Neutrophil (primary cell): ENCODE measurements around the gene MEF2C.

Experiments
- H3K27ac ChIP-seq: fragments of 200-600 bp; sonication (generic); 2 replicates; pipeline ENCODE4 v1.5.1; 2016; ENCODE audit warnings: mild to moderate bottlenecking, moderate library complexity
- H3K27me3 ChIP-seq: fragments of 200-600 bp; sonication (generic); 2 replicates; pipeline ENCODE4 v1.6.0; 2016; ENCODE audit warnings: mild to moderate bottlenecking
- H3K36me3 ChIP-seq: fragments of 200-600 bp; sonication (generic); 2 replicates; pipeline ENCODE4 v1.5.1; 2017
- H3K4me1 ChIP-seq, 2 experiments: fragments of 200-600 bp in 1 of 2; sonication (generic) in 1 of 2; 1 replicate in 1 of 2; 2 replicates in 1 of 2; pipeline versions ENCODE4 v1.5.1 to v1.6.1; 2013 to 2016; ENCODE audit warnings: low read depth in 1 of 2, low read length in 1 of 2, mild to moderate bottlenecking in 1 of 2, moderate library complexity in 1 of 2; ENCODE audit not compliant: control insufficient read depth in 1 of 2, insufficient read depth in 1 of 2
- H3K4me3 ChIP-seq, 2 experiments: fragments of 200-600 bp in 1 of 2; sonication (generic) in 1 of 2; 1 replicate in 1 of 2; 2 replicates in 1 of 2; pipeline ENCODE4 v1.5.1; 2013 to 2016; ENCODE audit warnings: low read depth in 1 of 2, low read length in 1 of 2, mild to moderate bottlenecking in 1 of 2, moderate library complexity in 1 of 2
- H3K9me3 ChIP-seq: fragments of 200-600 bp; sonication (generic); 2 replicates; pipeline ENCODE4 v1.5.1; 2016
- TF ChIP-seq, protein P1 (sequence below): fragments of 200-600 bp; sonication (generic); IDR thresholded peaks from 2 replicates; pipeline ENCODE4 v1.5.1; 2016; ENCODE audit warnings: antibody characterized with exemption

The MEF2C gene

DNA sequence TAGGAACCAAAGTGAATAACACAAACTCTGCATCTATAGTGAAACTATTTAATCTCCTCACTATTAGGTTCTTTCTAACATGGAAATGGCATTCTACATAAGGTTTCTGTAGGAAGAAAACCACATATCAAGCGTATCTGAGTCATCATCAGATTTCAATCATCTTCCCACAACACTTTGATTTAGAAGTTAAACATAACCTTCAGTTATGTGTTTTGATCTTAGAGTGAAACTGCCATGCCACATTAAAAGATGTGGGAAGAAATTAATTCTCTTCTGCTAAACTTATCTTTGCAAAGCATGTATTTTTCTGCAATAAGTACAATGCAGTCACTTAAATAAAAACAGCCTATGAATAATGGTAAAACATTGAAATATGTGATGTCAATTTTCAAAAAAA lies 55.0 kb downstream of the MEF2C start:
- TF ChIP-seq, protein P1, sequence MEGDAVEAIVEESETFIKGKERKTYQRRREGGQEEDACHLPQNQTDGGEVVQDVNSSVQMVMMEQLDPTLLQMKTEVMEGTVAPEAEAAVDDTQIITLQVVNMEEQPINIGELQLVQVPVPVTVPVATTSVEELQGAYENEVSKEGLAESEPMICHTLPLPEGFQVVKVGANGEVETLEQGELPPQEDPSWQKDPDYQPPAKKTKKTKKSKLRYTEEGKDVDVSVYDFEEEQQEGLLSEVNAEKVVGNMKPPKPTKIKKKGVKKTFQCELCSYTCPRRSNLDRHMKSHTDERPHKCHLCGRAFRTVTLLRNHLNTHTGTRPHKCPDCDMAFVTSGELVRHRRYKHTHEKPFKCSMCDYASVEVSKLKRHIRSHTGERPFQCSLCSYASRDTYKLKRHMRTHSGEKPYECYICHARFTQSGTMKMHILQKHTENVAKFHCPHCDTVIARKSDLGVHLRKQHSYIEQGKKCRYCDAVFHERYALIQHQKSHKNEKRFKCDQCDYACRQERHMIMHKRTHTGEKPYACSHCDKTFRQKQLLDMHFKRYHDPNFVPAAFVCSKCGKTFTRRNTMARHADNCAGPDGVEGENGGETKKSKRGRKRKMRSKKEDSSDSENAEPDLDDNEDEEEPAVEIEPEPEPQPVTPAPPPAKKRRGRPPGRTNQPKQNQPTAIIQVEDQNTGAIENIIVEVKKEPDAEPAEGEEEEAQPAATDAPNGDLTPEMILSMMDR, result no peak
- H3K36me3 ChIP-seq, result no peaks in the 10 kb centered on the region
- H3K4me1 ChIP-seq, result peaks cover 68 to 74% of the 10 kb centered on the region in 2 experiments
- peak overlapping the region; percentile 92 for H3K27ac ChIP-seq
- no peaks in the 10 kb centered on the region for H3K9me3 ChIP-seq
- H3K4me3 ChIP-seq, result peak overlapping the region in 1 of 2 experiments; percentile 45
- H3K27me3 ChIP-seq, result no peaks in the 10 kb centered on the region

DNA sequence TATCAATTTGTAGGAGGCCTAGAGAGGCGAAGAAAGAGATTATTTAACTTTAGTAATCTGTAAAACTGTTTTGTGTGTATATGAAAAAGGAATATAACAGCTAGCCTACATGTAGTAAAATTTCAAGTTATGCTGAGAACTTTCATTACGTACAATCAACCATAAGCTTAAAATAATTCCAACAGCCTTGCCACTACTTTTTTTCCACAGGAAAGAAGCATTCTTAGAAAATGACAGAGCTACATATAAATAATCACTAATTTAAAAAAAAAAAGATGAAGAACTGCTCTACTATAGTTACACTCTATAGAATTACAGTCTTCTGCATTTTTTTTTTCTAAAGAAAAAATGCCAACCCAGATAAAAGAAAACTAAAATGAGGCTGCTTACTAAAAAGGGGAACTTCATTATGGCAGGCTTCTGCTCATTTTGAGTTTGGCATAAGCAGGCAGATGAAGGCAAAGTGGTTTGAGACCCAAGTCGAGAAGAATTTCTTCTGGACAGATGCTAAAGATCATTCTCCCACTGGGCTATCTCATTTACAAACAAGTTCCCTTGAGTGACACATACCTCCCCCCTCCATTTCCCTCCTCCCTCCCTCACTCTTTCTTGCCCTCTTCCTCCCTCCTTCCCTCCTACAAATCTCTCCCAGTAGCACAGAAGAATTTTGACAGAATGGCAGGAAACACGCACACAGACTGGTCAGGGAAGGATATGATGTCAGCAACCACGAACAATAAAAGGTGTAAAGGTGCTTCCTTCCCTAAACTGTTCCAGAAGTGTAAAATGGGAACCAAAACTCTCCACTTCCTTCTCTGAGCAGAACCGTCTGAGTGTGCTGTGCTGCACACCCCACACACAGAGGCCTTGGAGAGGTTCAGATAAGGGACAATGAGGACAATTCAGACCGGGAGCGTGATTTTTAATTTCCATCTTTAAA lies 56.1 kb downstream of the MEF2C start:
- peaks cover 68 to 74% of the 10 kb centered on the region in 2 experiments for H3K4me1 ChIP-seq
- peak overlapping the region; percentile 27 to 45 for H3K4me3 ChIP-seq
- no peaks in the 10 kb centered on the region for H3K27me3 ChIP-seq
- H3K27ac ChIP-seq, result peak overlapping the region; percentile 92
- no peaks in the 10 kb centered on the region for H3K9me3 ChIP-seq
- H3K36me3 ChIP-seq, result no peaks in the 10 kb centered on the region
- TF ChIP-seq, protein P1, result peak; percentile 22

DNA sequence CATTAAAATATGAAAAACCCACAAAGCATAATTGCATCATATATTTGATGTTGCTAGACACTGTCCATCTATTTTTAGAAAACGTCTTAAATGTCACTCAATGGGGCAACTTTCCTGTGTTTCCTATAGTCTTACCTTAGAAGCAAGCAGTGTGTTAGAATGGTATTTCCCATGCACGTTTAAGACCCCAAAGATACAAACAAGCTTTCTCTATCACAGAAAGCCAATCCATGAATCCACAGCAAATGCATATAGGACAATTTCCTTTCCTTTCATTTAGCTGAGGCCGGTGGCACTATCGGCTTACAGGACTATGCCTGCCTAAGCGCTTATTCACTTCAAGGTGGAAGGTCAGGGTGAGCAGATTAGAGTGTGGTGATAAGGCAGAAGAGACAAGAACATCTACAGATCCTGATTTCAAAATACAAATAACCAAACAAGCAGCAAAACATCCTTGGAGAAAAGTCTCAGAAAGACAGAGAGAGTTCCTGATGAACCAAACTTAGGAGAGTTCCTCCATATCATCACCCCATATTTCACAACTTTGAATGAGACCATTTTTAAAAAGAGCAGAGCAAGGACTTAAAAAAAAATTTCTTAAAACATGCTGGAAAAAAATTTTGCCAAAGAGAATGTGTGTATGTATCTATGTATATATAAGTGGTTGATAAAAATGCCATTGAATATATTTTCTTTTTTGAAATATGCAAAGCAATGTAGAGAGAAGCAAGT lies 57.2 kb downstream of the MEF2C start:
- H3K27me3 ChIP-seq, result no peaks in the 10 kb centered on the region
- TF ChIP-seq, protein P1, result no peak
- H3K4me3 ChIP-seq, result peak overlapping the region; percentile 24 to 45
- H3K9me3 ChIP-seq, result no peaks in the 10 kb centered on the region
- H3K36me3 ChIP-seq, result no peaks in the 10 kb centered on the region
- peak overlapping the region; percentile 92 for H3K27ac ChIP-seq
- peaks cover 68 to 74% of the 10 kb centered on the region in 2 experiments for H3K4me1 ChIP-seq

DNA sequence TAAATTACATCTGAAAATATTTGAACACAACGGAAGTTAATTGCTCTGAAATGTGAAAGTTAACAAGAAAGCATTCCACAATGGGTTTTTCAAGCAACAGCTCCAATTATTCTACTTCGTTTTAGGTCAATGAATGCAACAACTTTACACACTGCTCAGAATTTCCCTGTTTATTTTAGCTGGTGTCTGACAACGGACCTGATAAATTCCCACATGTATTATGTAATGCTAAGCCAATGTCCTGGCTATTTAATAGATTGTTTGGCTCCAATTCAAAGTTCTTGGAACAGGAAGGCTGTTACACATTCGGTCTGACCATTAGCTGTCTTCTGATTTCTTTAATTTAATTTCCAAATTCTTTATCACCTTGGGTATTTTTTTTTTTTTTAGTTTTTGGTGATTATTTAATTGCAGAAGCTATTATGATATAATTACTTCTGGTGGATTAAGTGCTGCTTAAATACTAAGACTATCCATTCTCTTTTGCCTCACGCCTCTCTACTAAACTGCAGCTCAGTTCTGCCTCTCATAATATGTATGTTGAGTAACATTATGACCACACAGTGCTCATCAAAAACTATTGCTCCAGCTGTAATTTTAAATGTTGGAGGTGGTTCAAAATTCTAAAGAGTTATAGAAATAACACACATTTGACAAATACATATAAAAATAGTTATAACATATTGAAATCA lies 57.9 kb downstream of the MEF2C start:
- Histone ChIP-seq H3K4me1 (peaks cover 68 to 70% of the 10 kb centered on the region in 2 experiments), H3K4me3 (peak overlapping the region in 1 of 2 experiments; percentile 45), H3K27me3 (no peaks in the 10 kb centered on the region), H3K27ac (peak overlapping the region; percentile 92), H3K9me3 (no peaks in the 10 kb centered on the region), H3K36me3 (no peaks in the 10 kb centered on the region)
- TF ChIP-seq, protein P1, result no peak

DNA sequence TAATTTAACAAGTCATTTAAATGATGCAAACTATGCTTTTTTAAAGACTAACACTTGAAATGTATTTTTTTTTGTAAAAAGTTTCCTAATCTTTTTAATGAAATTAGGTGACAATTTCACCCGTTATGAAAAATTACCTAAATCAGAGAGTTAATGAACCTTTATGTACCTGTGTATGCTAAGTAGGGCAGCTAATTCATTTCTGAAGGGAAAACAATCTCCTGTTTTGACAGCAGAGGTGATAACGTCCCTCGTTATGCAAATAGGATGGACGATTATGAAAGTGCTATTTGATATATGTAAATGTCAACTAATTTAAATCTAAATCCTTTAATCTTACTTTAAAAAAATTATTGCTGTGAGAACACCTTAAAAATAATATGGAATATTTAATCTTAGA lies 58.8 kb downstream of the MEF2C start:
- Histone ChIP-seq H3K36me3 (no peaks in the 10 kb centered on the region), H3K27ac (peak overlapping the region; percentile 92), H3K9me3 (no peaks in the 10 kb centered on the region), H3K27me3 (no peaks in the 10 kb centered on the region), H3K4me3 (peak overlapping the region in 1 of 2 experiments; percentile 3), H3K4me1 (peaks cover 60 to 61% of the 10 kb centered on the region in 2 experiments)
- TF ChIP-seq, protein P1, result no peak
